ENCODE data around the gene PDIA5. TPM values are rescaled to one million over a fixed set of nuclear protein-coding genes. Genes with fewer than 3 reads are reported as not detected.

Gene PDIA5
- total and polyA plus RNA-seq, 4 donors: 15.5 to 38.6 (median 30.7) TPM

GRCh38 chr3:123155471-123156011 is 88.7 kb downstream of the PDIA5 start:
- no peak overlapping the region for H3K27ac ChIP-seq (ENCODE audit: low read depth in 1 of 2, low read length in 1 of 2)
- WGBS, 2 donors: 75 to 91% methylated on average over 9 of the region's 9 CpGs
- DNase-seq (no peak), ATAC-seq (ENCODE audit: insufficient read depth, low FRiP score) (no peak)
- H3K27me3 ChIP-seq (ENCODE audit: control insufficient read depth in 3 of 3, insufficient read depth in 3 of 3, low read length in 2 of 3): no peaks in the 10 kb centered on the region
- TF ChIP-seq CTCF (IDR thresholded peaks at IDR 0.05; ENCODE audit: control extremely low read depth, extremely low read depth): no peak
- peaks cover 0 to 42% (median 1%) of the 10 kb centered on the region in 4 donors for H3K36me3 ChIP-seq (ENCODE audit: control insufficient read depth in 4 of 4, insufficient read depth in 4 of 4, low read length in 4 of 4)
- H3K9ac ChIP-seq (ENCODE audit: insufficient read depth in 1 of 2, low read length in 2 of 2): no peak overlapping the region
- peaks cover 0 to 28% (median 8%) of the 10 kb centered on the region in 5 donors for H3K4me1 ChIP-seq (ENCODE audit: control insufficient read depth in 5 of 5, insufficient read depth in 5 of 5, low read length in 5 of 5)
- no peaks in the 10 kb centered on the region for H3K9me3 ChIP-seq (ENCODE audit: control insufficient read depth in 4 of 4, insufficient read depth in 3 of 4, low read length in 3 of 4)
- no peak overlapping the region for H3K4me3 ChIP-seq

- Histone ChIP-seq H3K36me3 (ENCODE audit: control insufficient read depth in 4 of 4, insufficient read depth in 4 of 4, low read length in 4 of 4) (peaks cover 0 to 39% (median 1%) of the 10 kb centered on the region in 4 donors), H3K4me1 (ENCODE audit: control insufficient read depth in 5 of 5, insufficient read depth in 5 of 5, low read length in 5 of 5) (peaks cover 0 to 28% (median 8%) of the 10 kb centered on the region in 5 donors), H3K27ac (ENCODE audit: low read depth in 1 of 2, low read length in 1 of 2) (peak overlapping the region in 1 of 2 donors; percentile 16), H3K9me3 (ENCODE audit: control insufficient read depth in 4 of 4, insufficient read depth in 3 of 4, low read length in 3 of 4) (no peaks in the 10 kb centered on the region), H3K27me3 (ENCODE audit: control insufficient read depth in 3 of 3, insufficient read depth in 3 of 3, low read length in 2 of 3) (no peaks in the 10 kb centered on the region), H3K4me3 (no peak overlapping the region), H3K9ac (ENCODE audit: insufficient read depth in 1 of 2, low read length in 2 of 2) (no peak overlapping the region)
- no peak for TF ChIP-seq CTCF (IDR thresholded peaks at IDR 0.05; ENCODE audit: control extremely low read depth, extremely low read depth)
- WGBS, 2 donors: 95 to 99% methylated on average over 15 of the region's 15 CpGs
- no peak for DNase-seq
- ATAC-seq (ENCODE audit: insufficient read depth, low FRiP score): no peak
These were observed 89.6 kb downstream of the PDIA5 start for GRCh38 chr3:123156276-123156995.

- no peaks in the 10 kb centered on the region for H3K9me3 ChIP-seq (ENCODE audit: control insufficient read depth in 4 of 4, insufficient read depth in 3 of 4, low read length in 3 of 4)
- peak overlapping the region in 1 of 2 donors; percentile 33 for H3K27ac ChIP-seq (ENCODE audit: low read depth in 1 of 2, low read length in 1 of 2)
- H3K4me1 ChIP-seq (ENCODE audit: control insufficient read depth in 5 of 5, insufficient read depth in 5 of 5, low read length in 5 of 5): peaks cover 0 to 28% (median 8%) of the 10 kb centered on the region in 5 donors
- H3K4me3 ChIP-seq: no peak overlapping the region
- 64 to 83% methylated on average over 2 of the region's 2 CpGs for WGBS, 2 donors
- DNase-seq (no peak), ATAC-seq (ENCODE audit: insufficient read depth, low FRiP score) (no peak)
- H3K9ac ChIP-seq (ENCODE audit: insufficient read depth in 1 of 2, low read length in 2 of 2): no peak overlapping the region
- H3K36me3 ChIP-seq (ENCODE audit: control insufficient read depth in 4 of 4, insufficient read depth in 4 of 4, low read length in 4 of 4): peaks cover 0 to 43% (median 1%) of the 10 kb centered on the region in 4 donors
- no peak for TF ChIP-seq CTCF (IDR thresholded peaks at IDR 0.05; ENCODE audit: control extremely low read depth, extremely low read depth)
- H3K27me3 ChIP-seq (ENCODE audit: control insufficient read depth in 3 of 3, insufficient read depth in 3 of 3, low read length in 2 of 3): no peaks in the 10 kb centered on the region
These were observed 90.4 kb downstream of the PDIA5 start for GRCh38 chr3:123157209-123157597.

Data from lung (tissue), 12 donors.